PC-9 (cell line): ENCODE data around the gene ENTR1. TPM values are rescaled to one million over a fixed set of nuclear protein-coding genes. Genes with fewer than 3 reads are reported as not detected.

Experiments
- BruUV-seq: library from RNA; stranded (reverse); fragments of 400-500 nt; replicated peaks from 2 replicates; lab custom pipeline; 2021; lab: Mats Ljungman, UMichigan
- CTCF ChIA-PET: fragments of 300-600 bp; sonication (Branson Sonifier 250); formaldehyde crosslinking; loops from one replicate; lab custom pipeline; 2022; ENCODE audit warnings: antibody characterized with exemption; lab: Charles Lee
- POLR2A ChIA-PET: fragments of 300-600 bp; sonication (Branson Sonifier 250); formaldehyde crosslinking; loops from one replicate; lab custom pipeline; 2022; ENCODE audit warnings: antibody characterized with exemption; ENCODE audit not compliant: unreplicated experiment; lab: Charles Lee
- DNase-seq, 2 experiments: peaks; one replicate each; pipeline versions ENCODE4 v3.0.0 to v3.0.0-alpha.2; 2015 to 2022; ENCODE audit warnings: mixed read lengths in 1 of 2
- H2AFZ ChIP-seq: fragments of 200-600 bp; sonication (generic); 2 replicates; pipeline ENCODE4 v1.8.1; 2017; ENCODE audit warnings: antibody characterized with exemption
- H3F3A ChIP-seq: fragments of 200-600 bp; sonication (generic); 2 replicates; pipeline ENCODE4 v1.8.1; 2017; ENCODE audit warnings: antibody characterized with exemption, mild to moderate bottlenecking, low read depth; ENCODE audit not compliant: insufficient read depth
- H3K27ac ChIP-seq: fragments of 200-600 bp; sonication (generic); 2 replicates; pipeline ENCODE4 v1.6.1; 2016; ENCODE audit warnings: mixed run types
- H3K27me3 ChIP-seq: fragments of 200-600 bp; sonication (generic); 2 replicates; pipeline ENCODE4 v1.6.1; 2016; ENCODE audit warnings: low read depth, mixed run types; ENCODE audit not compliant: insufficient read depth
- H3K36me3 ChIP-seq: fragments of 200-600 bp; sonication (generic); 2 replicates; pipeline ENCODE4 v1.6.1; 2016; ENCODE audit warnings: low read depth, mixed run types
- H3K4me1 ChIP-seq: fragments of 200-600 bp; sonication (generic); replicated peaks from 2 replicates; pipeline ENCODE4 v1.6.1; 2016; ENCODE audit warnings: mixed run types; ENCODE audit not compliant: insufficient read depth
- H3K4me2 ChIP-seq: fragments of 200-600 bp; sonication (generic); 2 replicates; pipeline ENCODE4 v1.6.1; 2017; ENCODE audit warnings: mixed run types
- H3K4me3 ChIP-seq: fragments of 200-600 bp; sonication (generic); 2 replicates; pipeline ENCODE4 v1.6.1; 2016; ENCODE audit warnings: mixed run types
- H3K79me2 ChIP-seq: fragments of 200-600 bp; sonication (generic); 2 replicates; pipeline ENCODE4 v1.6.1; 2017; ENCODE audit warnings: low read depth, mixed run types
- H3K9me2 ChIP-seq: fragments of 200-600 bp; sonication (generic); 2 replicates; pipeline ENCODE4 v1.8.1; 2017; ENCODE audit warnings: mild to moderate bottlenecking; ENCODE audit not compliant: insufficient read depth
- H3K9me3 ChIP-seq: fragments of 200-600 bp; sonication (generic); 2 replicates; pipeline ENCODE4 v1.8.1; 2016; ENCODE audit warnings: low read depth; ENCODE audit not compliant: insufficient read depth
- H4K20me1 ChIP-seq: fragments of 200-600 bp; sonication (generic); 2 replicates; pipeline ENCODE4 v1.8.1; 2017; ENCODE audit not compliant: insufficient read depth
- EZH2 ChIP-seq: fragments of 200-600 bp; sonication (generic); IDR thresholded peaks from 2 replicates; pipeline ENCODE4 v1.8.0; 2017; ENCODE audit warnings: antibody characterized with exemption, low read depth
- intact Hi-C: fragments of 100-400 bp; cut with micrococcal nuclease; formaldehyde crosslinking; loops from one replicate; pipeline ENCODE4 v1.10.0; 2022; ENCODE audit not compliant: unreplicated experiment
- total RNA-seq: library from RNA; stranded (reverse); gene quantifications from 2 replicates; pipeline ENCODE4 v1.2.3, GENCODE V29; 2021
- TF ChIP-seq, protein P1 (sequence below): fragments of 200-600 bp; sonication (generic); conservative IDR thresholded peaks from 2 replicates; pipeline ENCODE4 v1.6.1; 2017; ENCODE audit warnings: mixed run types, antibody characterized with exemption, mild to moderate bottlenecking, moderate library complexity

ENTR1 gene
- total RNA-seq, 1 experiment from 2014 or later, result 67.9 TPM

DNA sequence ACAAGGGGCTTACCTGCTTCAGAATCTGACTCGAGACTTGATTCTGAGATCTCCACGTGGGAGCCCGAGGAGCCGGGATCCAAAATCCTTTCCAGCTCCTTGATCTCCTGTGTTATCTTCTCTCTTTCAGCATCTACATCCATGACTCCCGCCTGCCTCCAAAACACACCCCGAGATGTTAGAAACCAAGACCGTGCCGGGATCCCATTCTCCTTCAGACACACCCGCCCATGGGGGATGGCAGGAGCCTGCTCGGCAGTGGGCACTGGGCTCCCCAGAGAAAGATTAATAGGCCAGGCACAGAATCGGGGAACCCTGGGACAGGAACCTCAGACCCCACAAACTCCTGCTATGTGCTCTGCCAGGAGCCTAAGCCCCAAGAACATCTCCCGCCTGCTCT lies 12.1 kb downstream of the ENTR1 start:
- Histone ChIP-seq H3K4me2 (peak overlapping the region; percentile 97), H3K9me2 (no peaks in the 10 kb centered on the region), H3K4me3 (no peak overlapping the region; the same call in 1 of the 2 replicates), H3K9me3 (no peaks in the 10 kb centered on the region), H3K79me2 (peaks cover 23% of the 10 kb centered on the region), H3K27ac (no peak overlapping the region), H3K27me3 (no peaks in the 10 kb centered on the region), H3F3A (peaks cover 8% of the 10 kb centered on the region; the same call in 1 of the 2 replicates), H3K4me1 (peaks cover 13% of the 10 kb centered on the region), H4K20me1 (peaks cover 11% of the 10 kb centered on the region), H2AFZ (no peak overlapping the region), H3K36me3 (peaks cover 13% of the 10 kb centered on the region; the same call in 1 of the 2 replicates)
- TF ChIP-seq EZH2, result no peak
- TF ChIP-seq, protein P1, sequence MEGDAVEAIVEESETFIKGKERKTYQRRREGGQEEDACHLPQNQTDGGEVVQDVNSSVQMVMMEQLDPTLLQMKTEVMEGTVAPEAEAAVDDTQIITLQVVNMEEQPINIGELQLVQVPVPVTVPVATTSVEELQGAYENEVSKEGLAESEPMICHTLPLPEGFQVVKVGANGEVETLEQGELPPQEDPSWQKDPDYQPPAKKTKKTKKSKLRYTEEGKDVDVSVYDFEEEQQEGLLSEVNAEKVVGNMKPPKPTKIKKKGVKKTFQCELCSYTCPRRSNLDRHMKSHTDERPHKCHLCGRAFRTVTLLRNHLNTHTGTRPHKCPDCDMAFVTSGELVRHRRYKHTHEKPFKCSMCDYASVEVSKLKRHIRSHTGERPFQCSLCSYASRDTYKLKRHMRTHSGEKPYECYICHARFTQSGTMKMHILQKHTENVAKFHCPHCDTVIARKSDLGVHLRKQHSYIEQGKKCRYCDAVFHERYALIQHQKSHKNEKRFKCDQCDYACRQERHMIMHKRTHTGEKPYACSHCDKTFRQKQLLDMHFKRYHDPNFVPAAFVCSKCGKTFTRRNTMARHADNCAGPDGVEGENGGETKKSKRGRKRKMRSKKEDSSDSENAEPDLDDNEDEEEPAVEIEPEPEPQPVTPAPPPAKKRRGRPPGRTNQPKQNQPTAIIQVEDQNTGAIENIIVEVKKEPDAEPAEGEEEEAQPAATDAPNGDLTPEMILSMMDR, result no peak
- ChIA-PET POLR2A (interaction anchor here (0.6 kb wide), 1 partner anchor 86 kb away, joined by 4 read pairs; no protein-coding TSS in a partner anchor), CTCF (no interaction called here)
- no TSS peak for BruUV-seq
- intact Hi-C loops, result no loop called here
- DNase-seq, result no peak

DNA sequence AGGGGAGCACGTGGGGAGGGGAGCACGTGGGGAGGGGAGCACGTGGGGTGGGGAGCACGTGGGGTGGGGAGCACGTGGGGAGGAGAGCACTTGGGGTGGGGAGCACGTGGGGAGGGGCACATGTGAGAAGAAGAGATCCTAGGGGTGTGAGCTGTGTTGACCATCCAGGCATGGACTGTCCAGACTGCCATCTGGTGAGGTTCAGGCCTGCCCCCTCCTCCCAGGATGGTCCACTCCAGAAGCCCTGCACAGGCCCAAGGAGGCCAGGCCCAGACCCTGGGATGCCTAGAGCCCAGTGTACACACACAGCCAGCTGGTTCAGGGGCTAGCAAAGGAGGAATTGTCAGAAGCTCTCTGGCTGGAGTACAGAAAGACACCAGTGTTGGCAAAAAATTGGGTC lies 12.8 kb downstream of the ENTR1 start:
- BruUV-seq, result no TSS peak
- Histone ChIP-seq H3K9me3 (no peaks in the 10 kb centered on the region), H3F3A (peaks cover 7% of the 10 kb centered on the region; the same call in 1 of the 2 replicates)

DNA sequence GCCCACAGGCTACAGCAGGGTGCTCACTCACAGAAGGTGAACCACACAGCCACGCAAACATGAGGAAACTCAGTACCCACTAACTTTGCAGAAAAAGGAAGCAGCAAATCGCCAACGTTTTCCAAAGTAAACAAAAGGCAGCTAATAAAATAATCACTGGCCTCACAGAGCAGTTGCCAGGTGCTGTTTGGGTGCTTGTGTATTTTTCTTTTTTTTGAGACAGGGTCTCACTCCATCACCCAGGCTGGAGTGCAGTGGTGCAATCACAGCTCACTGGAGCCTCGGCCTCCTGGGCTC lies 14.2 kb downstream of the ENTR1 start:
- peaks cover 5% of the 10 kb centered on the region; the same call in 1 of the 2 replicates for H3F3A ChIP-seq
- BruUV-seq, result no TSS peak
- H3K4me3 ChIP-seq, result no peak overlapping the region
- no peak overlapping the region for H3K27ac ChIP-seq
- no peak overlapping the region for H2AFZ ChIP-seq
- H3K27me3 ChIP-seq, result no peaks in the 10 kb centered on the region
- ChIA-PET POLR2A (no interaction called here), CTCF (no interaction called here)
- peaks cover 23% of the 10 kb centered on the region for H3K79me2 ChIP-seq
- intact Hi-C loops, result no loop called here
- H3K9me2 ChIP-seq, result no peaks in the 10 kb centered on the region
- H3K4me1 ChIP-seq, result peaks cover 13% of the 10 kb centered on the region
- peaks cover 13% of the 10 kb centered on the region; the same call in 1 of the 2 replicates for H3K36me3 ChIP-seq
- TF ChIP-seq, protein P1, result no peak
- no peak for TF ChIP-seq EZH2
- H4K20me1 ChIP-seq, result peaks cover 11% of the 10 kb centered on the region
- no peak for DNase-seq
- H3K4me2 ChIP-seq, result no peak overlapping the region
- H3K9me3 ChIP-seq, result no peaks in the 10 kb centered on the region

More for the DNA sequence above, 12.8 kb downstream of the ENTR1 start:
- no peak for DNase-seq
- no peak overlapping the region for H2AFZ ChIP-seq
- TF ChIP-seq EZH2, result no peak
- TF ChIP-seq, protein P1, result no peak
- H3K4me2 ChIP-seq, result no peak overlapping the region
- intact Hi-C loops, result no loop called here
- CTCF ChIA-PET, result no interaction called here
- no peak overlapping the region for H3K4me3 ChIP-seq
- peaks cover 13% of the 10 kb centered on the region; the same call in 1 of the 2 replicates for H3K36me3 ChIP-seq
- no peaks in the 10 kb centered on the region for H3K9me2 ChIP-seq
- no peak overlapping the region for H3K27ac ChIP-seq
- H3K79me2 ChIP-seq, result peaks cover 23% of the 10 kb centered on the region
- POLR2A ChIA-PET, result no interaction called here
- peaks cover 11% of the 10 kb centered on the region for H4K20me1 ChIP-seq
- H3K27me3 ChIP-seq, result no peaks in the 10 kb centered on the region
- peaks cover 13% of the 10 kb centered on the region for H3K4me1 ChIP-seq
